ENCODE data around the gene SMPDL3B. TPM values are rescaled to one million over a fixed set of nuclear protein-coding genes. Genes with fewer than 3 reads are reported as not detected.

Gene SMPDL3B
- total RNA-seq, 2 donors from 2014 or later: 10.1 to 11.8 TPM

GRCh38 chr1:27952147-27952546 lies 17.3 kb downstream of the SMPDL3B start:
- H3K36me3 Mint-ChIP-seq (ENCODE audit: low read depth): no peaks in the 10 kb centered on the region

GRCh38 chr1:27954186-27954585 lies 19.4 kb downstream of the SMPDL3B start:
- Mint-ChIP-seq H3K36me3 (ENCODE audit: low read depth) (no peaks in the 10 kb centered on the region), H3K27ac (no peak overlapping the region), H3K27me3 (ENCODE audit: insufficient read depth) (no peaks in the 10 kb centered on the region), H3K4me3 (no peak overlapping the region), H3K4me1 (peaks cover 4% of the 10 kb centered on the region), H3K9me3 (no peaks in the 10 kb centered on the region)
- Histone ChIP-seq H3K27ac (ENCODE audit: low read depth, low read length) (no peak overlapping the region), H3K9ac (ENCODE audit: extremely low read depth, low read length, poor library complexity, severe bottlenecking) (no peak overlapping the region), H3K4me1 (ENCODE audit: control insufficient read depth, insufficient read depth, low read length) (no peaks in the 10 kb centered on the region), H3K9me3 (ENCODE audit: control insufficient read depth, low read length) (no peaks in the 10 kb centered on the region), H3K27me3 (ENCODE audit: control insufficient read depth, insufficient read depth, low read length, poor library complexity, severe bottlenecking) (no peaks in the 10 kb centered on the region), H3K36me3 (ENCODE audit: control insufficient read depth, insufficient read depth, low read length) (no peaks in the 10 kb centered on the region), H3K4me3 (ENCODE audit: low read length) (no peak overlapping the region)
- no peak for DNase-seq
- 86 to 95% methylated on average over 5 to 10 of the region's 10 CpGs for WGBS, 2 experiments (ENCODE audit: insufficient coverage in 1 of 2, insufficient read length in 1 of 2)
- TF ChIP-seq CTCF (conservative IDR thresholded peaks at IDR 0.05): no peak

More at GRCh38 chr1:27952147-27952546, 17.3 kb downstream of the SMPDL3B start:
- TF ChIP-seq CTCF (conservative IDR thresholded peaks at IDR 0.05): no peak
- peaks cover 4% of the 10 kb centered on the region for H3K4me1 Mint-ChIP-seq
- no peaks in the 10 kb centered on the region for H3K27me3 ChIP-seq (ENCODE audit: control insufficient read depth, insufficient read depth, low read length, poor library complexity, severe bottlenecking)
- no peak overlapping the region for H3K9ac ChIP-seq (ENCODE audit: extremely low read depth, low read length, poor library complexity, severe bottlenecking)
- no peak overlapping the region for H3K27ac Mint-ChIP-seq
- no peaks in the 10 kb centered on the region for H3K4me1 ChIP-seq (ENCODE audit: control insufficient read depth, insufficient read depth, low read length)
- no peak overlapping the region for H3K4me3 Mint-ChIP-seq
- H3K9me3 Mint-ChIP-seq: no peaks in the 10 kb centered on the region
- H3K27me3 Mint-ChIP-seq (ENCODE audit: insufficient read depth): no peaks in the 10 kb centered on the region
- H3K36me3 ChIP-seq (ENCODE audit: control insufficient read depth, insufficient read depth, low read length): no peaks in the 10 kb centered on the region
- WGBS, 2 experiments (ENCODE audit: insufficient coverage in 1 of 2, insufficient read length in 1 of 2): 95 to 100% methylated on average over 1 to 3 of the region's 3 CpGs
- H3K27ac ChIP-seq (ENCODE audit: low read depth, low read length): no peak overlapping the region
- no peak for DNase-seq
- no peak overlapping the region for H3K4me3 ChIP-seq (ENCODE audit: low read length)
- no peaks in the 10 kb centered on the region for H3K9me3 ChIP-seq (ENCODE audit: control insufficient read depth, low read length)

GRCh38 chr1:27955076-27955475 lies 20.3 kb downstream of the SMPDL3B start:
- Histone ChIP-seq H3K9me3 (ENCODE audit: control insufficient read depth, low read length) (no peaks in the 10 kb centered on the region), H3K36me3 (ENCODE audit: control insufficient read depth, insufficient read depth, low read length) (no peaks in the 10 kb centered on the region), H3K4me3 (ENCODE audit: low read length) (no peak overlapping the region), H3K27me3 (ENCODE audit: control insufficient read depth, insufficient read depth, low read length, poor library complexity, severe bottlenecking) (no peaks in the 10 kb centered on the region), H3K9ac (ENCODE audit: extremely low read depth, low read length, poor library complexity, severe bottlenecking) (no peak overlapping the region), H3K4me1 (ENCODE audit: control insufficient read depth, insufficient read depth, low read length) (no peaks in the 10 kb centered on the region), H3K27ac (ENCODE audit: low read depth, low read length) (no peak overlapping the region)
- WGBS, 2 experiments (ENCODE audit: insufficient coverage in 1 of 2, insufficient read length in 1 of 2): 93 to 97% methylated on average over 6 of the region's 6 CpGs
- H3K36me3 Mint-ChIP-seq (ENCODE audit: low read depth): no peaks in the 10 kb centered on the region
- H3K27ac Mint-ChIP-seq: peak overlapping the region; percentile 4
- H3K4me3 Mint-ChIP-seq: no peak overlapping the region
- peaks cover 4% of the 10 kb centered on the region for H3K4me1 Mint-ChIP-seq
- H3K27me3 Mint-ChIP-seq (ENCODE audit: insufficient read depth): no peaks in the 10 kb centered on the region
- no peaks in the 10 kb centered on the region for H3K9me3 Mint-ChIP-seq
- DNase-seq: no peak
- TF ChIP-seq CTCF (conservative IDR thresholded peaks at IDR 0.05): no peak

Data from endodermal cell (in vitro differentiated cells).